GM18520 (cell line): Measurements from ENCODE around the gene CEBPE.

ENCODE experiments used
- ATAC-seq: cut with Tn5 transposase; IDR thresholded peaks from one replicate; pipeline ENCODE4 v1.9.1; 2021; ENCODE audit not compliant: unreplicated experiment

The CEBPE gene

GRCh38 chr14:23118506-23119362, at the start of gene CEBPE:
CEBPE (minus strand) TSS chr14:23119255; CDS start chr14:23119091, 164 bp downstream.
- no peak for ATAC-seq

- ATAC-seq: no peak
Measured at GRCh38 chr14:23168246-23168645, 49.2 kb upstream of the CEBPE start.

GRCh38 chr14:23167116-23167847, 48.2 kb upstream of the CEBPE start:
- ATAC-seq: no peak

GRCh38 chr14:23164949-23165348, 45.9 kb upstream of the CEBPE start:
- ATAC-seq: no peak

- no peak for ATAC-seq
Measured at GRCh38 chr14:23164250-23164649, 45.2 kb upstream of the CEBPE start.

GRCh38 chr14:23163830-23164229, 44.8 kb upstream of the CEBPE start:
- ATAC-seq: no peak

- no peak for ATAC-seq
Measured at GRCh38 chr14:23162800-23163199, 43.7 kb upstream of the CEBPE start.

GRCh38 chr14:23162005-23162404, 43.0 kb upstream of the CEBPE start:
- no peak for ATAC-seq

- no peak for ATAC-seq
Measured at GRCh38 chr14:23160924-23161522, 42.0 kb upstream of the CEBPE start.

- no peak for ATAC-seq
Measured at GRCh38 chr14:23159532-23159931, 40.5 kb upstream of the CEBPE start.

GRCh38 chr14:23158779-23159178, 39.7 kb upstream of the CEBPE start:
- no peak for ATAC-seq

- ATAC-seq: no peak
Measured at GRCh38 chr14:23154964-23155587, 36.0 kb upstream of the CEBPE start.

- ATAC-seq: no peak
Measured at GRCh38 chr14:23153851-23154796, 35.1 kb upstream of the CEBPE start.

- no peak for ATAC-seq
Measured at GRCh38 chr14:23151342-23151741, 32.3 kb upstream of the CEBPE start.

GRCh38 chr14:23149745-23150144, 30.7 kb upstream of the CEBPE start:
- ATAC-seq: no peak

GRCh38 chr14:23148591-23149249, 29.7 kb upstream of the CEBPE start:
- no peak for ATAC-seq

GRCh38 chr14:23147676-23148075, 28.6 kb upstream of the CEBPE start:
- ATAC-seq: no peak

- ATAC-seq: no peak
Measured at GRCh38 chr14:23146980-23147379, 27.9 kb upstream of the CEBPE start.

GRCh38 chr14:23146351-23146910, 27.4 kb upstream of the CEBPE start:
- no peak for ATAC-seq
